Activated CD8-positive, alpha-beta T cell treated with anti-CD3 and anti-CD28 coated beads, Interleukin-2, amount 10 ng/mL, durations not matched to agents 7 days and 5 days (primary cell): ENCODE results near the gene SCP2D1. TPM values are rescaled to one million over a fixed set of nuclear protein-coding genes. Genes with fewer than 3 reads are reported as not detected.

ENCODE experiments used
- ATAC-seq: fragments of 150-1000 bp; cut with Tn5 transposase; one replicate; pipeline ENCODE4 v1.10.0; 2021; ENCODE audit warnings: moderate library complexity
- CTCF ChIA-PET: fragments of 350-600 bp; sonication (Branson Sonifier 250); formaldehyde crosslinking; loops from one replicate; lab custom pipeline; 2021; ENCODE audit warnings: antibody characterized with exemption; lab: Charles Lee
- POLR2A ChIA-PET: fragments of 350-600 bp; sonication (Branson Sonifier 250); formaldehyde crosslinking; loops from one replicate; lab custom pipeline; 2021; ENCODE audit warnings: antibody characterized with exemption; lab: Charles Lee
- DNase-seq: peaks from one replicate; pipeline ENCODE4 v3.0.0-alpha.2; 2020
- H3K27ac Mint-ChIP-seq: one replicate; pipeline ENCODE4 v1.8.0; 2021; ENCODE audit warnings: mild to moderate bottlenecking, mixed read lengths
- H3K27me3 Mint-ChIP-seq: one replicate; pipeline ENCODE4 v1.8.0; 2021; ENCODE audit warnings: low read depth, mixed read lengths
- H3K36me3 Mint-ChIP-seq: one replicate; pipeline ENCODE4 v1.8.0; 2021; ENCODE audit warnings: low read depth, mixed read lengths
- H3K4me1 Mint-ChIP-seq: one replicate; pipeline ENCODE4 v1.8.0; 2021; ENCODE audit warnings: low read depth, mixed read lengths
- H3K4me3 Mint-ChIP-seq: one replicate; pipeline ENCODE4 v1.8.0; 2021; ENCODE audit warnings: mild to moderate bottlenecking, mixed read lengths
- H3K9me3 Mint-ChIP-seq: one replicate; pipeline ENCODE4 v1.8.0; 2022; ENCODE audit warnings: mixed read lengths; ENCODE audit not compliant: insufficient read depth
- total RNA-seq, 2 experiments: library from RNA; stranded (reverse); gene quantifications; one replicate each; pipeline ENCODE4 v1.2.3, GENCODE V29; 2021

Gene SCP2D1
- total RNA-seq, 2 experiments from 2014 or later: not detected

DNA sequence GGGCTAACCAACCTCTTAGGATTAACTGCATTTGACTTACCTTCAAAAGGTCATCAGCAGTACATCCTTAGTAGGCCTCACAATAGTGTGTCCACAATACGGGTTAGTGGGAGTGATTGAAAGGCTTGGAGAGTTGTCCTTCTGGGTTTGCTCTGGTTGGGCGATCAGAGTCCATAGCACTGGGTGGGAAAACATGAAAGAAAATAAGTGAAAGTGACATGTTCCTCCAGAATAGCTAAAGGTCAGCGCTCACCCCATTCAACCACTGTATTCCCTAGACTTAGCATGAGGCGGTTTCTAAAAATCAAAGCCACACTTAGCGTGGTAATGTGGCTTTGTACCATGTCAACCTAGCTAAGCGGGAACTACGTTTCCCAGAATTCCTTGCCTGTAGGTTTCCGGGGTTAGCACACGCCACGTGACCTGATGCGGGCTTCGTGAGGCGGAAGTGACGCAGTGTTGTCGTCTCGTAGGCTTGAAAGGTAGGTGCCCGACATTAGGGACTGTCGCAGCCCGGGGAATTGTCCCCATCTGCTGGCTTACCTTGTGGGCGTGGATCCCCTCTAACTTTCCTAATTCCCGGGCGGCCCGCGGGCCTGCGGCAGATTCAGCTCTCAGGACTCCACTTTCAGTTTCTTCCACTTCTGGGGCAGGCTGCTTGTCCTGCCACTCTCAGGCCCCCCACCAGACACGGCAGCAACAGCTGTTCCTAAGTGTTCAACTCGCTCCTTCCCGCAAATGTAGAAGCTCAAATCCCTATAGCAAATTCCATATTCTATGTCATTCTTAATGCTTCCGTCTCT is 19.8 kb upstream of the SCP2D1 start:
- Mint-ChIP-seq H3K27me3 (peaks cover 7% of the 10 kb centered on the region), H3K36me3 (peaks cover 2% of the 10 kb centered on the region), H3K9me3 (no peaks in the 10 kb centered on the region), H3K4me1 (peaks cover 10% of the 10 kb centered on the region), H3K27ac (peak overlapping the region; percentile 97), H3K4me3 (peak overlapping the region; percentile 94)
- ChIA-PET POLR2A (interaction anchor here (1.2 kb wide), 1 partner anchor 10 kb away, joined by 4 read pairs; no protein-coding TSS in a partner anchor), CTCF (interaction anchor here (2.0 kb wide), 1 partner anchor 162 kb away, joined by 6 read pairs; no protein-coding TSS in a partner anchor)
- DNase-seq: peak; percentile 92
- ATAC-seq: peak; percentile 98

GRCh38 chr20:18794428-18794787 is 19.2 kb upstream of the SCP2D1 start:
- DNase-seq (no peak), ATAC-seq (no peak)
- Mint-ChIP-seq H3K4me3 (peak overlapping the region; percentile 94), H3K36me3 (peaks cover 2% of the 10 kb centered on the region), H3K27ac (peak overlapping the region; percentile 97), H3K4me1 (peaks cover 10% of the 10 kb centered on the region), H3K27me3 (peaks cover 7% of the 10 kb centered on the region), H3K9me3 (no peaks in the 10 kb centered on the region)
- ChIA-PET POLR2A (interaction anchor here (1.2 kb wide), 1 partner anchor 9 kb away, joined by 4 read pairs; no protein-coding TSS in a partner anchor), CTCF (interaction anchor here (2.0 kb wide), 1 partner anchor 162 kb away, joined by 6 read pairs; no protein-coding TSS in a partner anchor)

- DNase-seq: no peak
These were observed 18.2 kb upstream of the SCP2D1 start for GRCh38 chr20:18795366-18795765.

DNA sequence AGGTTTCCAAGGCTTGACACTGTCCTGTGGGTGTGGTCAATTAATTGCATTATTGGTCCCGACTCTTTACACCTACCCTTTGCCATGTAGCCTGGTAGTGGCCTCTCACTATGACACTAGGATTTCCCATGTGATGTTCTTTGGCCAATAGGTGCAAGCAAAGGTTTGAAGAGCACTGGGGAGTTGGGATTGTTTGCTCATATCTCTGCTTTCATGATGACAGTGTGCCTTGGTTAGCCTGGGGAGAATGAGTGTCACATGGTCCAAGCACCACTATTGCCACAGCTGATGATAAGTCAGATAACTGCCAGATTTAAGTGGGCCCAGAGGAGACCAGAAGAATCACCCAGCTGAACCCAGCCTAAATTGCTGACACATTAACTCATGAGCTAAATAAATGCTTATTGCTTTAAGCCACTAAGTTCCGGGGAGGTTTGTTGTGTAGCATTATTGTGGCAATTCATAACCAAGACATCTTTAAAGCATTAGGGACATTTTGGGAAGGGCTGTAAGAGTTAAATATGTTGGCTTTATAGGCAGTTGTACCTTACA is 17.2 kb upstream of the SCP2D1 start:
- DNase-seq: no peak
- no peak for ATAC-seq
- Mint-ChIP-seq H3K27me3 (no peaks in the 10 kb centered on the region), H3K4me1 (peaks cover 10% of the 10 kb centered on the region), H3K9me3 (no peaks in the 10 kb centered on the region), H3K4me3 (no peak overlapping the region), H3K36me3 (peaks cover 2% of the 10 kb centered on the region), H3K27ac (no peak overlapping the region)
- ChIA-PET CTCF (no interaction called here), POLR2A (no interaction called here)

More at GRCh38 chr20:18795366-18795765, 18.2 kb upstream of the SCP2D1 start:
- Mint-ChIP-seq H3K4me3 (no peak overlapping the region), H3K27ac (no peak overlapping the region), H3K27me3 (peaks cover 4% of the 10 kb centered on the region), H3K4me1 (peaks cover 10% of the 10 kb centered on the region), H3K9me3 (no peaks in the 10 kb centered on the region), H3K36me3 (peaks cover 2% of the 10 kb centered on the region)
- ATAC-seq: no peak
- POLR2A ChIA-PET: no interaction called here
- CTCF ChIA-PET: interaction anchor here (2.0 kb wide), 1 partner anchor 163 kb away, joined by 6 read pairs; no protein-coding TSS in a partner anchor

DNA sequence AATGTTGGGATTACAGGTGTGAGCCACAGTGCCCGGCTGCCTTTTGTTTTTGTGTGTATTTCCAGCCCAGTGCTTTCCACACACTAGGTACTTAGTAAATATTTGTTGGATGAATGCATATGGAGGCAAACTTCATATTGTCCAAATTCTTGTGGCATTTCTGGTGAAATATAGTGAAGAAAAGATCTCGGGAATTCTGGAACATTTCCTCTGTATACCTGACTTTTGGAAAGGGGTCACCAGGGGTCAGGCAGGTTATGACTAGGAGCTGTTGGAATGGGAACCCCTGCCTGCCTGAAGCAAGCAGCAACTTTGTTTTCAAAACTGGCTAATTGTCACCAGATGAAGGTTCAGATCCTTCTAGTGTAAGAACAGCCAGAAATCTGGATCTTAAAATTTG is 12.1 kb upstream of the SCP2D1 start:
- CTCF ChIA-PET: no interaction called here
- DNase-seq (no peak), ATAC-seq (no peak)
- Mint-ChIP-seq H3K27ac (no peak overlapping the region), H3K4me1 (peaks cover 3% of the 10 kb centered on the region), H3K27me3 (no peaks in the 10 kb centered on the region), H3K4me3 (no peak overlapping the region), H3K9me3 (no peaks in the 10 kb centered on the region), H3K36me3 (no peaks in the 10 kb centered on the region)
- POLR2A ChIA-PET: no interaction called here

DNA sequence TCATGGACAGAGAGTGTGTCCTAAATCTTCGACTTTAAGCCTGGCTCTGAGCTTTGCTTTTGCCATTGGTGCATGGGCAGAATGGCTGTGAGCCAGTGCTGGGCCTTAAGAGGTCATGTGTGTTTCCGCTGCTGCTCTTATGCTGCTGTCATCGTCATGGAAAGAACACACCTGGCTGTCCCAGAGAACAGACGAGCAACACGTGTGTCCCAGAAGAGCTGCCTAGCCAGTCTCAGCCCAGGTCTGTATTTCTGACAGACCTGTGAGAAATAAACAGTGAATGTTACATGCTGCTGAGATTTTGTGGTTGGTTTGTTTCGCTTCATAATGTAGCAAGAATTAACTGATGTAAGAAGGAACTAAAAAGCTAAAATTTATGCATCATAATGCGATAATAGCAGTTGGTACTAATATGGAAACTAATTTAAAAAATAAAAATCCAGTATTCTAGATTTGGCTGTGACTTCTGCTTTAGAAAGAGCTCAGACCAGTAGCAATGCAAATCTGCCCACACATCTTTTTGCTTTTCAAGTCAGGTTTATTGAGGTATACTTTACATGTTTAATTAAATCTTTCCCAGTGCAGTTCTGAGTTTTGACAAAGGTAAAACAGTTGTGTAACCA is 11.5 kb upstream of the SCP2D1 start:
- POLR2A ChIA-PET: no interaction called here
- Mint-ChIP-seq H3K4me1 (peaks cover 3% of the 10 kb centered on the region), H3K27ac (no peak overlapping the region), H3K9me3 (no peaks in the 10 kb centered on the region), H3K36me3 (no peaks in the 10 kb centered on the region), H3K27me3 (no peaks in the 10 kb centered on the region), H3K4me3 (no peak overlapping the region)
- CTCF ChIA-PET: no interaction called here
- no peak for DNase-seq
- ATAC-seq: no peak

GRCh38 chr20:18805881-18806280 is 7.7 kb upstream of the SCP2D1 start:
- ChIA-PET CTCF (no interaction called here), POLR2A (no interaction called here)
- Mint-ChIP-seq H3K27ac (no peak overlapping the region), H3K27me3 (no peaks in the 10 kb centered on the region), H3K4me1 (peaks cover 3% of the 10 kb centered on the region), H3K36me3 (no peaks in the 10 kb centered on the region), H3K9me3 (no peaks in the 10 kb centered on the region), H3K4me3 (no peak overlapping the region)
- DNase-seq: no peak
- no peak for ATAC-seq

GRCh38 chr20:18808712-18809111 is 4.9 kb upstream of the SCP2D1 start:
- Mint-ChIP-seq H3K9me3 (no peaks in the 10 kb centered on the region), H3K27me3 (no peaks in the 10 kb centered on the region), H3K36me3 (no peaks in the 10 kb centered on the region), H3K4me1 (peaks cover 3% of the 10 kb centered on the region), H3K4me3 (no peak overlapping the region), H3K27ac (no peak overlapping the region)
- CTCF ChIA-PET: no interaction called here
- DNase-seq (no peak), ATAC-seq (no peak)
- POLR2A ChIA-PET: no interaction called here

GRCh38 chr20:18811186-18811585 is 2.4 kb upstream of the SCP2D1 start:
- POLR2A ChIA-PET: no interaction called here
- Mint-ChIP-seq H3K36me3 (no peaks in the 10 kb centered on the region), H3K4me3 (no peak overlapping the region), H3K9me3 (no peaks in the 10 kb centered on the region), H3K4me1 (no peaks in the 10 kb centered on the region), H3K27me3 (no peaks in the 10 kb centered on the region), H3K27ac (no peak overlapping the region)
- ATAC-seq (no peak), DNase-seq (no peak)
- CTCF ChIA-PET: no interaction called here

DNA sequence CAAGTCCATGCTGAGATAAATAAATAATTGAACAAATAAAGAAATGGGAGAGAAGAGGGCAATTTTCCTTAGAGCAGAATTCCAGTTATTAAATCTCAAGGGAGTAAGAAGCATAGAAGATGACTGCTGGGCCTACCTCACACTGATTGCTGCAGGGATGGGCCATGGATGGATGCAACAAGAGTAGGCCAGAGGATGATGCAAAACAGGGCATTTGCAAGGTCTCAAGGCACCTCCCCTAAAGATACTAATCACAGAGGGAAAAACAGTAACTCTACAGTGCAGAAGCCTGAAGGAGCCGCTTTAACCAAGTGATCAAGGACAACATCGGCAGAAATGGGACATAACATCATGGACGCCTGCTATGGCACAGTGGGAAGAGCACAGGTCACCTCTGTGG is 1.7 kb upstream of the SCP2D1 start:
- H3K27me3 Mint-ChIP-seq: no peaks in the 10 kb centered on the region
- H3K4me3 Mint-ChIP-seq: no peak overlapping the region
- POLR2A ChIA-PET: no interaction called here
- H3K27ac Mint-ChIP-seq: no peak overlapping the region
- no peaks in the 10 kb centered on the region for H3K36me3 Mint-ChIP-seq
- ATAC-seq (no peak), DNase-seq (no peak)
- CTCF ChIA-PET: no interaction called here
- no peaks in the 10 kb centered on the region for H3K9me3 Mint-ChIP-seq
- H3K4me1 Mint-ChIP-seq: no peaks in the 10 kb centered on the region

GRCh38 chr20:18815194-18815942 is 1.8 kb downstream of the SCP2D1 start:
- no peak for ATAC-seq
- no peaks in the 10 kb centered on the region for H3K27me3 Mint-ChIP-seq
- H3K27ac Mint-ChIP-seq: no peak overlapping the region
- H3K4me1 Mint-ChIP-seq: no peaks in the 10 kb centered on the region
- POLR2A ChIA-PET: no interaction called here
- no peak overlapping the region for H3K4me3 Mint-ChIP-seq
- DNase-seq: no peak
- CTCF ChIA-PET: no interaction called here
- H3K9me3 Mint-ChIP-seq: no peaks in the 10 kb centered on the region
- H3K36me3 Mint-ChIP-seq: no peaks in the 10 kb centered on the region
